ENCODE data around the gene DUOX1.

- TF ChIP-seq, protein P1, sequence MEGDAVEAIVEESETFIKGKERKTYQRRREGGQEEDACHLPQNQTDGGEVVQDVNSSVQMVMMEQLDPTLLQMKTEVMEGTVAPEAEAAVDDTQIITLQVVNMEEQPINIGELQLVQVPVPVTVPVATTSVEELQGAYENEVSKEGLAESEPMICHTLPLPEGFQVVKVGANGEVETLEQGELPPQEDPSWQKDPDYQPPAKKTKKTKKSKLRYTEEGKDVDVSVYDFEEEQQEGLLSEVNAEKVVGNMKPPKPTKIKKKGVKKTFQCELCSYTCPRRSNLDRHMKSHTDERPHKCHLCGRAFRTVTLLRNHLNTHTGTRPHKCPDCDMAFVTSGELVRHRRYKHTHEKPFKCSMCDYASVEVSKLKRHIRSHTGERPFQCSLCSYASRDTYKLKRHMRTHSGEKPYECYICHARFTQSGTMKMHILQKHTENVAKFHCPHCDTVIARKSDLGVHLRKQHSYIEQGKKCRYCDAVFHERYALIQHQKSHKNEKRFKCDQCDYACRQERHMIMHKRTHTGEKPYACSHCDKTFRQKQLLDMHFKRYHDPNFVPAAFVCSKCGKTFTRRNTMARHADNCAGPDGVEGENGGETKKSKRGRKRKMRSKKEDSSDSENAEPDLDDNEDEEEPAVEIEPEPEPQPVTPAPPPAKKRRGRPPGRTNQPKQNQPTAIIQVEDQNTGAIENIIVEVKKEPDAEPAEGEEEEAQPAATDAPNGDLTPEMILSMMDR (IDR thresholded peaks at IDR 0.05 in 2 of 3, conservative IDR thresholded peaks at IDR 0.05 in 1 of 3; ENCODE audit: borderline replicate concordance in 1 of 3, insufficient read depth in 1 of 3, low read depth in 2 of 3, low read length in 2 of 3), result no peak
- TF ChIP-seq JUND (IDR thresholded peaks at IDR 0.05) (no peak), POLR2AphosphoS5 (IDR thresholded peaks at IDR 0.05; ENCODE audit: low read depth, low read length) (no peak), EGR1 (IDR thresholded peaks at IDR 0.05; ENCODE audit: low read depth) (no peak), ATF3 (IDR thresholded peaks at IDR 0.05) (no peak), RAD21 (IDR thresholded peaks at IDR 0.05; ENCODE audit: low read depth) (no peak), POLR2A (IDR thresholded peaks at IDR 0.05; ENCODE audit: borderline replicate concordance, extremely low read depth, insufficient read depth, insufficient read length) (no peak), EZH2 (IDR thresholded peaks at IDR 0.05) (no peak), CEBPB (IDR thresholded peaks at IDR 0.05; ENCODE audit: low read depth) (no peak)
- TF ChIP-seq, protein P2, sequence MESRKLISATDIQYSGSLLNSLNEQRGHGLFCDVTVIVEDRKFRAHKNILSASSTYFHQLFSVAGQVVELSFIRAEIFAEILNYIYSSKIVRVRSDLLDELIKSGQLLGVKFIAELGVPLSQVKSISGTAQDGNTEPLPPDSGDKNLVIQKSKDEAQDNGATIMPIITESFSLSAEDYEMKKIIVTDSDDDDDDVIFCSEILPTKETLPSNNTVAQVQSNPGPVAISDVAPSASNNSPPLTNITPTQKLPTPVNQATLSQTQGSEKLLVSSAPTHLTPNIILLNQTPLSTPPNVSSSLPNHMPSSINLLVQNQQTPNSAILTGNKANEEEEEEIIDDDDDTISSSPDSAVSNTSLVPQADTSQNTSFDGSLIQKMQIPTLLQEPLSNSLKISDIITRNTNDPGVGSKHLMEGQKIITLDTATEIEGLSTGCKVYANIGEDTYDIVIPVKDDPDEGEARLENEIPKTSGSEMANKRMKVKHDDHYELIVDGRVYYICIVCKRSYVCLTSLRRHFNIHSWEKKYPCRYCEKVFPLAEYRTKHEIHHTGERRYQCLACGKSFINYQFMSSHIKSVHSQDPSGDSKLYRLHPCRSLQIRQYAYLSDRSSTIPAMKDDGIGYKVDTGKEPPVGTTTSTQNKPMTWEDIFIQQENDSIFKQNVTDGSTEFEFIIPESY (IDR thresholded peaks at IDR 0.05; ENCODE audit: extremely low read depth, insufficient replicate concordance, low read length), result no peak
Observed at GRCh38 chr15:45102226-45102625, 27.6 kb upstream of the DUOX1 start.

Measured in HCT116 (cell line).